Adrenal gland (tissue), 12 donors: ENCODE results near the gene MSN. TPM values are rescaled to one million over a fixed set of nuclear protein-coding genes. Genes with fewer than 3 reads are reported as not detected.

ENCODE experiments used
- DNase-seq, 7 donors: peaks; one replicate each; pipeline ENCODE4 v3.0.0-alpha.2; 2019 to 2020
- H3K27ac ChIP-seq, 5 donors: fragments of 200-600 bp; sonication (generic) in 4 of 5; 1 replicate in 3 of 5; 2 replicates in 2 of 5; pipeline versions ENCODE4 v1.5.1 to v1.8.0; 2016 to 2020; ENCODE audit warnings: mild to moderate bottlenecking in 1 of 5
- H3K27me3 ChIP-seq: fragments of 200-600 bp; 2 replicates; pipeline ENCODE4 v1.8.0; 2021
- H3K36me3 ChIP-seq, 2 donors: fragments of 200-600 bp; replicated peaks in 1 of 2; 1 replicate in 1 of 2; 2 replicates in 1 of 2; pipeline versions ENCODE4 v1.5.1 to v1.8.0; 2018 to 2022
- H3K4me1 ChIP-seq, 2 donors: fragments of 200-600 bp; replicated peaks in 1 of 2; 1 replicate in 1 of 2; 2 replicates in 1 of 2; pipeline versions ENCODE4 v1.5.1 to v1.8.0; 2018 to 2021
- H3K4me3 ChIP-seq, 4 donors: fragments of 200-600 bp; sonication (generic) in 3 of 4; one replicate each; pipeline ENCODE4 v1.5.1; 2016 to 2018
- H3K9me3 ChIP-seq, 3 donors: fragments of 200-600 bp; sonication (generic) in 1 of 3; replicated peaks in 1 of 3; 1 replicate in 2 of 3; 2 replicates in 1 of 3; pipeline versions ENCODE4 v1.5.1 to v1.8.0; 2016 to 2021
- CTCF ChIP-seq, 6 experiments: fragments of 450-650 bp in 4 of 6; fragments of 200-600 bp in 2 of 6; sonication (generic) in 1 of 6; IDR thresholded peaks; 1 replicate in 5 of 6; 2 replicates in 1 of 6; pipeline versions ENCODE4 v1.5.1 to v1.8.0; 2016 to 2021; ENCODE audit warnings: antibody characterized with exemption in 6 of 6, mild to moderate bottlenecking in 2 of 6, moderate library complexity in 1 of 6
- POLR2A ChIP-seq, 2 donors: fragments of 450-650 bp; IDR thresholded peaks; one replicate each; pipeline ENCODE4 v1.6.1; 2017; ENCODE audit warnings: antibody characterized with exemption in 2 of 2, mild to moderate bottlenecking in 2 of 2, moderate library complexity in 1 of 2
- WGBS, 4 donors: extraction: QIAGEN DNeasy Blood & Tissue Kit in 2 of 4; methylation state at CpG; one replicate each; pipeline versions ENCODE4 v1.1.5 to v1.1.7; 2013 to 2017; 5-methylcytosine and 5-hydroxymethylcytosine counted together
- intact Hi-C, 2 donors: fragments of 100-400 bp; cut with DNase I; formaldehyde crosslinking; loops; one replicate each; pipeline versions ENCODE4 v1.14.1 to v1.15.0; 2022 to 2023
- polyA plus RNA-seq, 3 donors: library from polyadenylated mRNA; stranded (reverse); fragments of 200-250 nt in 2 of 3; fragments of 350-450 nt in 1 of 3; fragmentation: Illumina TruSeq in 1 of 3; extraction: RNeasy Lipid Tissue Mini Kit (QIAGEN cat#74804) in 1 of 3; gene quantifications; one replicate each; pipeline ENCODE4 v1.2.3, GENCODE V29; 2013 to 2014
- total RNA-seq, 9 donors: library from RNA; depleted of rRNA in 4 of 9; stranded (reverse); fragments of >200 nt in 4 of 9; fragments of 120-200 nt in 1 of 9; fragmentation: NEBNext Ultra II Directional in 1 of 9; extraction: Animal tissue kit (Norgen Biotek cat#: 25700) in 1 of 9; gene quantifications; one replicate each; pipeline versions ENCODE4 v1.1.0 to v1.2.4, GENCODE V29; 2013 to 2023
- donor health status: healthy with polysubstance abuse.
- donor health status: Bipolar disorder and iron deficiency.
- donor health status: DM: yes; HTN: yes; CAD: no.
- donor health status: DM: no; HTN: no; CAD: no.
- donor health status: DM: no; HTN: no; CAD: no.
- donor health status: DM: yes; HTN: yes; CAD: no.

MSN gene
- total and polyA plus RNA-seq, 12 donors, result 40.9 to 244 (median 178) TPM

GRCh38 chrX:65741823-65742222 is 74.4 kb downstream of the MSN start:
- TF ChIP-seq POLR2A (IDR thresholded peaks at IDR 0.05), result no peak
- TF ChIP-seq CTCF (IDR thresholded peaks at IDR 0.05), result no peak
- H3K27ac ChIP-seq, result no peak overlapping the region
- no peaks in the 10 kb centered on the region for H3K27me3 ChIP-seq
- no peak overlapping the region for H3K4me3 ChIP-seq
- DNase-seq, result no peak
- intact Hi-C loops, result no loop called here
- 70 to 88% (median 78%) methylated on average over 2 of the region's 2 CpGs for WGBS, 4 donors
- H3K9me3 ChIP-seq, result no peaks in the 10 kb centered on the region
- H3K36me3 ChIP-seq, result peaks cover 0 to 53% of the 10 kb centered on the region in 2 donors
- no peaks in the 10 kb centered on the region for H3K4me1 ChIP-seq

- Histone ChIP-seq H3K4me3 (no peak overlapping the region), H3K9me3 (no peaks in the 10 kb centered on the region), H3K4me1 (no peaks in the 10 kb centered on the region), H3K27me3 (no peaks in the 10 kb centered on the region), H3K36me3 (peaks cover 0 to 23% of the 10 kb centered on the region in 2 donors), H3K27ac (no peak overlapping the region)
- intact Hi-C loops, result no loop called here
- DNase-seq, result no peak
- TF ChIP-seq POLR2A (IDR thresholded peaks at IDR 0.05), result no peak
- no peak for TF ChIP-seq CTCF (IDR thresholded peaks at IDR 0.05)
- WGBS, 4 donors, result 55 to 65% (median 57%) methylated on average over 1 of the region's 1 CpG
Measured at GRCh38 chrX:65744965-65745364, 77.5 kb downstream of the MSN start.

GRCh38 chrX:65745427-65745826 is 78.0 kb downstream of the MSN start:
- no peak overlapping the region for H3K4me3 ChIP-seq
- intact Hi-C loops, result no loop called here
- H3K4me1 ChIP-seq, result no peaks in the 10 kb centered on the region
- H3K36me3 ChIP-seq, result peaks cover 0 to 18% of the 10 kb centered on the region in 2 donors
- H3K9me3 ChIP-seq, result no peaks in the 10 kb centered on the region
- TF ChIP-seq POLR2A (IDR thresholded peaks at IDR 0.05) (no peak), CTCF (IDR thresholded peaks at IDR 0.05) (no peak)
- WGBS, 4 donors, result 45 to 64% (median 48%) methylated on average over 6 of the region's 6 CpGs
- no peak overlapping the region for H3K27ac ChIP-seq
- no peak for DNase-seq
- H3K27me3 ChIP-seq, result no peaks in the 10 kb centered on the region

- DNase-seq, result no peak
- H3K27ac ChIP-seq, result no peak overlapping the region
- no peaks in the 10 kb centered on the region for H3K27me3 ChIP-seq
- intact Hi-C loops, result no loop called here
- no peaks in the 10 kb centered on the region for H3K9me3 ChIP-seq
- H3K4me3 ChIP-seq, result no peak overlapping the region
- 43 to 52% (median 49%) methylated on average over 5 of the region's 5 CpGs for whole genome bisulfite sequencing, 4 donors
- TF ChIP-seq POLR2A (IDR thresholded peaks at IDR 0.05) (no peak), CTCF (IDR thresholded peaks at IDR 0.05) (no peak)
- no peaks in the 10 kb centered on the region for H3K4me1 ChIP-seq
- H3K36me3 ChIP-seq, result peaks cover 0 to 13% of the 10 kb centered on the region in 2 donors
Measured at GRCh38 chrX:65745992-65746391, 78.5 kb downstream of the MSN start.
